SK-N-MC (cell line): ENCODE measurements around the gene PTPRK.

ENCODE experiments used
- EZH2 ChIP-seq: fragments of 200-600 bp; sonication (generic); IDR thresholded peaks from one replicate; pipeline ENCODE4 v1.6.1; 2017; ENCODE audit warnings: antibody characterized with exemption
- FOXP2 ChIP-seq: optimal IDR thresholded peaks from 2 replicates; pipeline ENCODE3; 2011; ENCODE audit warnings: mild to moderate bottlenecking, moderate library complexity; ENCODE audit not compliant: insufficient read depth; ENCODE audit errors: extremely low read length, control extremely low read depth
- POLR2AphosphoS5 ChIP-seq: IDR thresholded peaks from 2 replicates; pipeline ENCODE4 v1.6.1; 2012; ENCODE audit warnings: mild to moderate bottlenecking, low read depth, low read length, borderline replicate concordance

DNA sequence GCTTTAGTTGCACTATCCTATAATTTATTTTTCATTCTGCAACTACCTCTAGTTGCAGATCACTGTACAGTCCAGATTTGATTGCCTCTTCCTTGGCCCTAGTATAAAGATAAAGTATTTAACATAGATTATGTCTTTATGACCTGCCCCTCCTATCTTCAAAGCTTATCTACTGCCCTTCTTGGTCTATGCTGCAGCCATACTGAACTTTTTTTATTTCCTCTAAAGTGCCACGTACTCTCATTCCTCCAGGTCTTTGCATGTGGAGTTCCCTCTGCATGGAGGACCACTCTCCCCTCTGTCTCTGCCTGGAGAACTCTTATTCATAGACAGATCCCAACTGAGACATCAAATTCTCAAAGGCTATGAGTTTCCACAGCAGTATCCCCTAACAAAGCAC is 168.0 kb downstream of the PTPRK start:
- TF ChIP-seq POLR2AphosphoS5 (no peak), EZH2 (no peak), FOXP2 (no peak)
